Type B pancreatic cell (in vitro differentiated cells): ENCODE measurements around the gene ZNF791. TPM values are rescaled to one million over a fixed set of nuclear protein-coding genes. Genes with fewer than 3 reads are reported as not detected.
A peak's percentile ranks its signal among the peaks of the same experiment; 100 is the strongest.

Experiments
- DNase-seq: peaks from one replicate; pipeline ENCODE4 v3.0.0; 2021; ENCODE audit warnings: mixed read lengths; ENCODE audit not compliant: unreplicated experiment; ENCODE audit errors: extremely low spot score
- H3K27ac Mint-ChIP-seq: 2 replicates; pipeline ENCODE4 v1.8.0; 2021; ENCODE audit warnings: mild to moderate bottlenecking, mixed read lengths
- H3K27me3 Mint-ChIP-seq: 2 replicates; pipeline ENCODE4 v1.8.0; 2021; ENCODE audit warnings: mixed read lengths
- H3K36me3 Mint-ChIP-seq: 2 replicates; pipeline ENCODE4 v1.8.0; 2021; ENCODE audit warnings: mixed read lengths
- H3K4me1 Mint-ChIP-seq: one replicate; pipeline ENCODE4 v1.8.0; 2021; ENCODE audit warnings: mixed read lengths; ENCODE audit not compliant: unreplicated experiment
- H3K4me3 Mint-ChIP-seq: 2 replicates; pipeline ENCODE4 v1.8.0; 2021; ENCODE audit warnings: mild to moderate bottlenecking, mixed read lengths
- H3K9me3 Mint-ChIP-seq: 2 replicates; pipeline ENCODE4 v1.8.0; 2021; ENCODE audit warnings: mixed read lengths
- CTCF ChIP-seq: fragments of 200-600 bp; sonication (generic); conservative IDR thresholded peaks from 2 replicates; pipeline ENCODE4 v1.5.0; 2021; ENCODE audit warnings: antibody characterized with exemption, mild to moderate bottlenecking
- total RNA-seq: library from RNA; stranded (reverse); gene quantifications from 2 replicates; pipeline ENCODE4 v1.2.1, GENCODE V29; 2021; ENCODE audit warnings: low replicate concordance

The ZNF791 gene
- total RNA-seq, 1 donor from 2014 or later: 21.1 TPM

GRCh38 chr19:12665671-12666264, 55.0 kb downstream of the ZNF791 start:
- Mint-ChIP-seq H3K4me3 (peak overlapping the region; percentile 99), H3K36me3 (peaks cover 3% of the 10 kb centered on the region), H3K27me3 (no peaks in the 10 kb centered on the region), H3K27ac (peak overlapping the region; percentile 79), H3K9me3 (no peaks in the 10 kb centered on the region), H3K4me1 (peaks cover 13% of the 10 kb centered on the region)
- no peak for TF ChIP-seq CTCF
- no peak for DNase-seq

- H3K27me3 Mint-ChIP-seq: no peaks in the 10 kb centered on the region
- peak within 1 kb of the TSS; percentile 99 for H3K4me3 Mint-ChIP-seq
- DNase-seq: peak; percentile 81
- TF ChIP-seq CTCF: no peak
- peak within 1 kb of the TSS; percentile 79 for H3K27ac Mint-ChIP-seq
- H3K4me1 Mint-ChIP-seq: peaks cover 13% of the 10 kb centered on the region
- H3K36me3 Mint-ChIP-seq: peaks cover 3% of the 10 kb centered on the region
- H3K9me3 Mint-ChIP-seq: no peaks in the 10 kb centered on the region
Observed at GRCh38 chr19:12666265-12667048, 55.7 kb downstream of the ZNF791 start, which contains the start of the genes MAN2B1 and WDR83. Gene MAN2B1, minus strand, starts transcription at chr19:12666742. Its CDS starts 41 bp downstream, at chr19:12666701. Gene WDR83, plus strand, starts transcription at chr19:12666807. Its CDS starts 2,984 bp downstream, at chr19:12669791.

- Mint-ChIP-seq H3K27ac (peak overlapping the region; percentile 98), H3K27me3 (no peaks in the 10 kb centered on the region), H3K9me3 (no peaks in the 10 kb centered on the region), H3K4me1 (peaks cover 18% of the 10 kb centered on the region), H3K4me3 (peak overlapping the region; percentile 99), H3K36me3 (peaks cover 9% of the 10 kb centered on the region)
- DNase-seq: no peak
- TF ChIP-seq CTCF: no peak
Observed at GRCh38 chr19:12667731-12668302, 57.1 kb downstream of the ZNF791 start.

GRCh38 chr19:12668346-12668745, 57.6 kb downstream of the ZNF791 start:
- peaks cover 9% of the 10 kb centered on the region for H3K36me3 Mint-ChIP-seq
- peaks cover 18% of the 10 kb centered on the region for H3K4me1 Mint-ChIP-seq
- no peak for TF ChIP-seq CTCF
- H3K27ac Mint-ChIP-seq: peak overlapping the region; percentile 98
- H3K27me3 Mint-ChIP-seq: no peaks in the 10 kb centered on the region
- H3K4me3 Mint-ChIP-seq: peak overlapping the region; percentile 99
- no peaks in the 10 kb centered on the region for H3K9me3 Mint-ChIP-seq
- no peak for DNase-seq

- H3K27me3 Mint-ChIP-seq: no peaks in the 10 kb centered on the region
- TF ChIP-seq CTCF: no peak
- H3K9me3 Mint-ChIP-seq: no peaks in the 10 kb centered on the region
- H3K36me3 Mint-ChIP-seq: peaks cover 9% of the 10 kb centered on the region
- peak overlapping the region; percentile 99 for H3K4me3 Mint-ChIP-seq
- peak overlapping the region; percentile 98 for H3K27ac Mint-ChIP-seq
- peaks cover 18% of the 10 kb centered on the region for H3K4me1 Mint-ChIP-seq
- DNase-seq: no peak
Observed at GRCh38 chr19:12668932-12669269, 58.2 kb downstream of the ZNF791 start.
